Fibroblast of the aortic adventitia (primary cell): ENCODE results near the gene KIF16B. TPM values are rescaled to one million over a fixed set of nuclear protein-coding genes. Genes with fewer than 3 reads are reported as not detected.

Experiments used
- DNase-seq: peaks from one replicate; pipeline ENCODE4 v3.0.0-alpha.2; 2010; ENCODE audit warnings: low read depth
- H3K4me3 ChIP-seq: 2 replicates; pipeline ENCODE4 v1.5.1; 2011; ENCODE audit warnings: low read depth, mild to moderate bottlenecking, control low read depth, low read length, moderate library complexity
- CTCF ChIP-seq: IDR thresholded peaks from 2 replicates; pipeline ENCODE4 v1.5.1; 2011; ENCODE audit warnings: mild to moderate bottlenecking, low read length, control low read depth, inconsistent platforms; ENCODE audit not compliant: insufficient read depth
- total RNA-seq: library from RNA; depleted of rRNA; stranded (reverse); fragments of >200 nt; gene quantifications from 2 replicates; pipeline ENCODE4 v1.2.3, GENCODE V29; 2012; ENCODE audit warnings: low replicate concordance

KIF16B gene
- total RNA-seq, 1 donor: 14.5 TPM

GRCh38 chr20:16538779-16539178 lies 34.5 kb downstream of the KIF16B start:
- no peak overlapping the region for H3K4me3 ChIP-seq
- no peak for DNase-seq
- TF ChIP-seq CTCF: no peak

GRCh38 chr20:16537918-16538317 lies 35.3 kb downstream of the KIF16B start:
- no peak for DNase-seq
- no peak overlapping the region for H3K4me3 ChIP-seq
- TF ChIP-seq CTCF: no peak

GRCh38 chr20:16537025-16537665 lies 36.1 kb downstream of the KIF16B start:
- H3K4me3 ChIP-seq: no peak overlapping the region
- DNase-seq: no peak
- no peak for TF ChIP-seq CTCF

- DNase-seq: no peak
- H3K4me3 ChIP-seq: no peak overlapping the region
- no peak for TF ChIP-seq CTCF
These were observed 38.0 kb downstream of the KIF16B start for GRCh38 chr20:16535277-16535676.

GRCh38 chr20:16533502-16533901 lies 39.7 kb downstream of the KIF16B start:
- no peak for DNase-seq
- TF ChIP-seq CTCF: no peak

GRCh38 chr20:16531485-16531884 lies 41.8 kb downstream of the KIF16B start:
- no peak for DNase-seq
- TF ChIP-seq CTCF: no peak
- no peak overlapping the region for H3K4me3 ChIP-seq

More at GRCh38 chr20:16533502-16533901, 39.7 kb downstream of the KIF16B start:
- no peak overlapping the region for H3K4me3 ChIP-seq

GRCh38 chr20:16530201-16530681 lies 43.0 kb downstream of the KIF16B start:
- DNase-seq: peak; percentile 8
- no peak overlapping the region for H3K4me3 ChIP-seq
- no peak for TF ChIP-seq CTCF
